ENCODE data around the gene DHRS1.

DNA sequence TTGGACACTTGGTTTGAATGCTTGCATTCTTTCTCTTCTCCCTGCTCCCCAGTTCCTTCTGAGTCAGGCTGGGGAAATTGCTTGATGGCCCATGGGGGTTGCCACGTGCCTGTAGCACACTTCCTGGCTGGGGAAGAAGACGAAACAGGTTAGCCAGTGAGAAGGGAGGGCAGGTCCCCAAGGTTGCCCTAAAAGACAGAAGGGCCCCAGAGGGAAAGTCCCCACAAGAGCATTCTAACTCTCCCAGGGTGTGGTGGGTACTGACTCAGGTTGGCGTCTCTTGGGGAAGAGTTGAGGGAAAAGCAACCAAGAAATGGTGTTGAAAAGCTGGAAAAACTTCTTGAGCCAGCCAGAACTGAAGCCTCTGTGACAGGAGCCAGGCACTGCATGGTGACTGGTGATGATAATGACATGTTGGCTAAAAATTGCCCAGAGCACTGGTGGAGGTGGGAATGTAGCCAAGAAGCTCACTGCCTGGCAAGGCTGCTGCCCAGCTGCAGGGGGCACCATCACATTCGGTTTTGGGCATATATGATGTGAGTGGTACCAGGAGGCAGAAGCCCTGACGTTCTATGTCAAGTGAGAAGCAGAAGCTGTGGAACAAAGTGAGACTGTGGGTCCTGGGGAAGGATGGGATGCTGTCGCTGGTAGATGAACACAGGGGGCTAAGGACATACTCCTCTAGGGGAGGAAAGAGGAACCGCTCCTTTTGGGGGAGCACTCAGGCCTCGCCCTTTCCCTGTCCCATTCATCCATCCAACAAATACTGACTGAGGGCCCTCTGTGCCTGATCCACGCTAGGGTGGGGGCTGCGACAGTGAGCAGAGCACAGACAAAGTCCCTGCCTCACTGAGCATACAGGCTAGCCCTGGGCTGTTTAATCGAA is 20.0 kb downstream of the DHRS1 start:
- TF ChIP-seq, protein P1, sequence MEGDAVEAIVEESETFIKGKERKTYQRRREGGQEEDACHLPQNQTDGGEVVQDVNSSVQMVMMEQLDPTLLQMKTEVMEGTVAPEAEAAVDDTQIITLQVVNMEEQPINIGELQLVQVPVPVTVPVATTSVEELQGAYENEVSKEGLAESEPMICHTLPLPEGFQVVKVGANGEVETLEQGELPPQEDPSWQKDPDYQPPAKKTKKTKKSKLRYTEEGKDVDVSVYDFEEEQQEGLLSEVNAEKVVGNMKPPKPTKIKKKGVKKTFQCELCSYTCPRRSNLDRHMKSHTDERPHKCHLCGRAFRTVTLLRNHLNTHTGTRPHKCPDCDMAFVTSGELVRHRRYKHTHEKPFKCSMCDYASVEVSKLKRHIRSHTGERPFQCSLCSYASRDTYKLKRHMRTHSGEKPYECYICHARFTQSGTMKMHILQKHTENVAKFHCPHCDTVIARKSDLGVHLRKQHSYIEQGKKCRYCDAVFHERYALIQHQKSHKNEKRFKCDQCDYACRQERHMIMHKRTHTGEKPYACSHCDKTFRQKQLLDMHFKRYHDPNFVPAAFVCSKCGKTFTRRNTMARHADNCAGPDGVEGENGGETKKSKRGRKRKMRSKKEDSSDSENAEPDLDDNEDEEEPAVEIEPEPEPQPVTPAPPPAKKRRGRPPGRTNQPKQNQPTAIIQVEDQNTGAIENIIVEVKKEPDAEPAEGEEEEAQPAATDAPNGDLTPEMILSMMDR (conservative IDR thresholded peaks at IDR 0.05), result peak; percentile 45
- no peak for TF ChIP-seq EZH2 (IDR thresholded peaks at IDR 0.05; ENCODE audit: low read depth)

Data from PC-9 (cell line).